Cardiac fibroblast (primary cell): Measurements from ENCODE around the gene PCDHA11.

Experiments used
- DNase-seq, 2 donors: peaks; one replicate each; pipeline versions ENCODE4 v3.0.0 to v3.0.0-alpha.2; 2010; ENCODE audit warnings: low read depth in 2 of 2
- H3K4me3 ChIP-seq, 2 donors: replicated peaks in 1 of 2; 1 replicate in 1 of 2; 2 replicates in 1 of 2; pipeline ENCODE4 v1.5.1; 2011; ENCODE audit warnings: low read depth in 2 of 2, low read length in 2 of 2, mild to moderate bottlenecking in 2 of 2, moderate library complexity in 1 of 2
- CTCF ChIP-seq: IDR thresholded peaks from one replicate; pipeline ENCODE4 v1.5.1; 2011; ENCODE audit warnings: low read depth, mild to moderate bottlenecking, low read length, inconsistent platforms

Gene PCDHA11

GRCh38 chr5:140883927-140884697 is 15.4 kb downstream of the PCDHA11 start:
- TF ChIP-seq CTCF = no peak
- DNase-seq = no peak
- H3K4me3 ChIP-seq = no peak overlapping the region

GRCh38 chr5:140916325-140916724 is 47.6 kb downstream of the PCDHA11 start:
- no peak for DNase-seq
- H3K4me3 ChIP-seq = no peak overlapping the region
- no peak for TF ChIP-seq CTCF
